ENCODE results near the gene NT5C1B.

Gene NT5C1B

GRCh38 chr2:18626256-18626668 lies 36.9 kb upstream of the NT5C1B start:
- TF ChIP-seq, protein P1, sequence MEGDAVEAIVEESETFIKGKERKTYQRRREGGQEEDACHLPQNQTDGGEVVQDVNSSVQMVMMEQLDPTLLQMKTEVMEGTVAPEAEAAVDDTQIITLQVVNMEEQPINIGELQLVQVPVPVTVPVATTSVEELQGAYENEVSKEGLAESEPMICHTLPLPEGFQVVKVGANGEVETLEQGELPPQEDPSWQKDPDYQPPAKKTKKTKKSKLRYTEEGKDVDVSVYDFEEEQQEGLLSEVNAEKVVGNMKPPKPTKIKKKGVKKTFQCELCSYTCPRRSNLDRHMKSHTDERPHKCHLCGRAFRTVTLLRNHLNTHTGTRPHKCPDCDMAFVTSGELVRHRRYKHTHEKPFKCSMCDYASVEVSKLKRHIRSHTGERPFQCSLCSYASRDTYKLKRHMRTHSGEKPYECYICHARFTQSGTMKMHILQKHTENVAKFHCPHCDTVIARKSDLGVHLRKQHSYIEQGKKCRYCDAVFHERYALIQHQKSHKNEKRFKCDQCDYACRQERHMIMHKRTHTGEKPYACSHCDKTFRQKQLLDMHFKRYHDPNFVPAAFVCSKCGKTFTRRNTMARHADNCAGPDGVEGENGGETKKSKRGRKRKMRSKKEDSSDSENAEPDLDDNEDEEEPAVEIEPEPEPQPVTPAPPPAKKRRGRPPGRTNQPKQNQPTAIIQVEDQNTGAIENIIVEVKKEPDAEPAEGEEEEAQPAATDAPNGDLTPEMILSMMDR (conservative IDR thresholded peaks at IDR 0.05; ENCODE audit: low read depth, low read length): no peak
- DNase-seq (ENCODE audit: low read depth): no peak
- no peak overlapping the region for H3K4me3 ChIP-seq (ENCODE audit: low read length)

- TF ChIP-seq, protein P1 (conservative IDR thresholded peaks at IDR 0.05; ENCODE audit: low read depth, low read length): no peak
- H3K4me3 ChIP-seq (ENCODE audit: low read length): no peak overlapping the region
- DNase-seq (ENCODE audit: low read depth): no peak
These were observed 36.2 kb upstream of the NT5C1B start for GRCh38 chr2:18625563-18625962.

DNA sequence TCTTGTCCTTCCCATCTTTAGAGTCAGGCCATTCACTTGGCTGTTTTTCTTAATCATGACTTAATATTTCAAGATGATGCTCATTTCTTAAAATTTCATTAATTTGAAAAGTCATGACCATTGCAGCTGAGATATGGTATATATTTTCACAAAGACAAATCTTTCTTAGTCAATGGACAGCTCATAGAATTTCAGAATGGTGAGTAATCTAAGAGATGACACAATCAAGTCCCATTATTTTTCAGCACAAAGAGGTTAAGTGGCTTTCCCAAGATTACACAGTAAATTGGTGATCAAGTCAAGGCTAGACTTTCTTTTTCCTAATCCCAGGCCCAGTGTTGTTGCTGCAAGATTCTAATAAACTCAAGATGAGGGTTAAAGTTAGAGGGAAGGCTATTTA lies 34.4 kb upstream of the NT5C1B start:
- no peak overlapping the region for H3K4me3 ChIP-seq (ENCODE audit: low read length)
- TF ChIP-seq, protein P1 (conservative IDR thresholded peaks at IDR 0.05; ENCODE audit: low read depth, low read length): no peak
- DNase-seq (ENCODE audit: low read depth): no peak

DNA sequence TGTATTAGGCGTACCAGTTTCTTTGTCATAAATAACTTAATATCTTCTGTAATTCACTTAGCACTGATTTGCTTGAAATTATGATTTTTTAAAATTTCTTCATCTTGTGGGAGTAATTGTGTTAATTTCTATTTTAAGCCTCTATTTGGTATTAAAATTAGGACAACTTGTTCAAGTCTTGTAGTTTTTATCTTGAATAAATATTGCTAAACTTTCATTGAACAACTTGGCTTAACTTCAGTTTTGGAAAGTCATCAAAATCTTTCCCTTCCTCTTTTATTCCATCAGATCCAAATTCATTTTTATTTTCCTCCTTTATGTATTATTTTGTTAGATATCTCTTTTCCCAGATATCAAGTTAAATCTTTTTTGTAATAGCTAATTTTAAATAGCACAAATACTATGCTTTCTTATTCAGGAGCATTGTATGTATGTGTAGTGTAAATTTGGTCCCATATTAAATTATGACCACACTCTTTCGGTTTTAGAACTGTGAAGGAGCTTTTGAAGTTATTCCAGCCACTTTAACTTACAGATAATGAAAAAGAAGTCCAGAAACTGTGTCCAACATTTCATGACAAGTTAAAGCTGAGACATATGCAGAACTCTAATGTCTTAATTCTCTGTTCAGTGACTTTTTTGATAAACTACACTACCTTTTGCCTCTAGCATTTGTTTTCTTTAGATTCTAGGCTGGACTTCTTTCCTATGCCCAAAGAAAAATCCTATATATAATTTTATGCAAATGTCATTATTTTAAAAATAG lies 31.7 kb upstream of the NT5C1B start:
- no peak for DNase-seq (ENCODE audit: low read depth)
- no peak overlapping the region for H3K4me3 ChIP-seq (ENCODE audit: low read length)
- TF ChIP-seq, protein P1 (conservative IDR thresholded peaks at IDR 0.05; ENCODE audit: low read depth, low read length): no peak

GRCh38 chr2:18619091-18619490 lies 29.7 kb upstream of the NT5C1B start:
- H3K4me3 ChIP-seq (ENCODE audit: low read length): no peak overlapping the region
- TF ChIP-seq, protein P1 (conservative IDR thresholded peaks at IDR 0.05; ENCODE audit: low read depth, low read length): no peak
- DNase-seq (ENCODE audit: low read depth): no peak

- no peak for DNase-seq (ENCODE audit: low read depth)
- TF ChIP-seq, protein P1 (conservative IDR thresholded peaks at IDR 0.05; ENCODE audit: low read depth, low read length): no peak
- H3K4me3 ChIP-seq (ENCODE audit: low read length): no peak overlapping the region
These were observed 24.7 kb upstream of the NT5C1B start for GRCh38 chr2:18614041-18614440.

DNA sequence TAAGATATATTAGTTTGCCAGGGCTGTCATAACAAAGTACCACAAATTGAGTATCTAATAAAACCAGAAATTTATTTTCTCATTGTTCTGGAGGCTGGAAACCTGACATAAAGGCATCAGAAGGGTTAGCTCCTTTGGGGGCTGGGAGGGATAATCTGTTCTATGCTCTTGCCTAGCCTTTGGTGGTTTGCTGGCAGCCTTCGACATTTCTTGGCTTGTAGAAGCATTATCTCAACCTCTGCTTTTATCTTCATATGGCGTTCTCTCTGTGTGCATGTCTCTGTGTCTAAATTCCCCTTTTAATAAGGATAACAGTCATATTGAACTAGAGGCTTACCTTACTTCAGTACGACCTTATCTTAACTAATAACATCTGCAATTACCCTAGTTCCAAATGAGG lies 22.8 kb upstream of the NT5C1B start:
- DNase-seq (ENCODE audit: low read depth): no peak
- TF ChIP-seq, protein P1 (conservative IDR thresholded peaks at IDR 0.05; ENCODE audit: low read depth, low read length): no peak
- no peak overlapping the region for H3K4me3 ChIP-seq (ENCODE audit: low read length)

Data from retinal pigment epithelial cell (primary cell).